H1 (cell line): Measurements from ENCODE around the gene CFAP107. TPM values are rescaled to one million over a fixed set of nuclear protein-coding genes. Genes with fewer than 3 reads are reported as not detected.

Source experiments
- CTCF ChIA-PET: fragments of 300-600 bp; sonication (Branson Sonifier 250); formaldehyde crosslinking; loops from one replicate; lab custom pipeline; 2021; ENCODE audit not compliant: partially characterized antibody; lab: Charles Lee
- POLR2A ChIA-PET: fragments of 300-600 bp; sonication (Branson Sonifier 250); formaldehyde crosslinking; loops from one replicate; lab custom pipeline; 2021; ENCODE audit warnings: inconsistent platforms; ENCODE audit not compliant: partially characterized antibody; lab: Charles Lee
- DNase-seq, 2 experiments: peaks; one replicate each; pipeline versions ENCODE4 v3.0.0 to v3.0.0-alpha.2; 2010 to 2022; ENCODE audit warnings: low spot score in 2 of 2, low read depth in 1 of 2, mixed read lengths in 1 of 2
- FAIRE-seq: peaks from 2 replicates; lab custom pipeline; 2011; peaks lifted over from hg19 to GRCh38; lab: Jason Lieb, UNC
- H2AFZ ChIP-seq: 2 replicates; pipeline ENCODE4 v1.8.1; 2012; ENCODE audit warnings: low read length, inconsistent platforms
- H2AK5ac ChIP-seq: 2 replicates; pipeline ENCODE4 v1.6.1; 2013; ENCODE audit warnings: low read depth, low read length
- H2BK120ac ChIP-seq: replicated peaks from 2 replicates; pipeline ENCODE3; 2013; ENCODE audit warnings: low read depth, low read length, inconsistent platforms
- H2BK12ac ChIP-seq: 2 replicates; pipeline ENCODE4 v1.6.1; 2013; ENCODE audit warnings: low read depth, low read length
- H2BK15ac ChIP-seq: 2 replicates; pipeline ENCODE4 v1.6.1; 2013; ENCODE audit warnings: low read length
- H2BK20ac ChIP-seq: 2 replicates; pipeline ENCODE4 v1.6.1; 2013; ENCODE audit warnings: low read length
- H2BK5ac ChIP-seq: 2 replicates; pipeline ENCODE4 v1.6.1; 2013; ENCODE audit warnings: low read depth, low read length
- H3K14ac ChIP-seq: 2 replicates; pipeline ENCODE4 v1.6.1; 2013; ENCODE audit warnings: inconsistent platforms; ENCODE audit not compliant: insufficient read length
- H3K18ac ChIP-seq: 2 replicates; pipeline ENCODE4 v1.6.1; 2013; ENCODE audit warnings: low read length; ENCODE audit errors: extremely low read depth
- H3K23ac ChIP-seq: 2 replicates; pipeline ENCODE4 v1.6.1; 2013; ENCODE audit warnings: inconsistent platforms; ENCODE audit not compliant: insufficient read length
- H3K23me2 ChIP-seq: 2 replicates; pipeline ENCODE4 v1.6.1; 2013; ENCODE audit warnings: low read depth, low read length
- H3K27ac ChIP-seq: 2 replicates; pipeline ENCODE4 v1.6.1; 2011; ENCODE audit warnings: low read depth, low read length, inconsistent platforms
- H3K27me3 ChIP-seq, 4 experiments: replicated peaks in 1 of 4; 1 replicate in 1 of 4; 2 replicates in 3 of 4; pipeline versions ENCODE4 v1.6.1 to v1.8.1; 2011 to 2013; ENCODE audit warnings: low read length in 3 of 4, mild to moderate bottlenecking in 3 of 4, inconsistent platforms in 2 of 4, mixed read lengths in 2 of 4, moderate library complexity in 1 of 4; ENCODE audit not compliant: control insufficient read depth in 3 of 4, insufficient read depth in 3 of 4; ENCODE audit errors: extremely low read depth in 1 of 4
- H3K36me3 ChIP-seq, 4 experiments: 2 replicates each; pipeline versions ENCODE4 v1.6.1 to v1.8.1; 2011 to 2013; ENCODE audit warnings: mild to moderate bottlenecking in 4 of 4, low read length in 3 of 4, moderate library complexity in 2 of 4, control low read depth in 1 of 4, inconsistent platforms in 1 of 4; ENCODE audit not compliant: insufficient read depth in 4 of 4, control insufficient read depth in 2 of 4
- H3K4ac ChIP-seq: replicated peaks from 2 replicates; pipeline ENCODE3; 2013; ENCODE audit warnings: low read length, low read depth, mixed read lengths, inconsistent platforms; ENCODE audit not compliant: insufficient read length
- H3K4me1 ChIP-seq, 4 experiments: replicated peaks in 1 of 4; 1 replicate in 1 of 4; 2 replicates in 3 of 4; pipeline versions ENCODE4 v1.6.1 to v1.8.1; 2011 to 2013; ENCODE audit warnings: low read length in 3 of 4, inconsistent platforms in 2 of 4, mixed read lengths in 1 of 4; ENCODE audit not compliant: insufficient read depth in 4 of 4, control insufficient read depth in 3 of 4
- H3K4me2 ChIP-seq, 2 experiments: 2 replicates each; pipeline versions ENCODE4 v1.6.1 to v1.8.1; 2011 to 2013; ENCODE audit warnings: low read depth in 2 of 2, low read length in 2 of 2, control low read depth in 1 of 2, inconsistent platforms in 1 of 2, mild to moderate bottlenecking in 1 of 2; ENCODE audit not compliant: insufficient read depth in 1 of 2
- H3K4me3 ChIP-seq, 4 experiments: fragments of 200-600, 300-600 bp in 1 of 4; sonication (generic), shearing (Covaris generic), sonication (Bioruptor Twin) in 1 of 4; 2 replicates each; pipeline versions ENCODE4 v1.5.1 to v1.8.1; 2011 to 2016; ENCODE audit warnings: low read length in 4 of 4, low read depth in 3 of 4, control low read depth in 2 of 4, inconsistent platforms in 2 of 4, mild to moderate bottlenecking in 2 of 4, mixed read lengths in 1 of 4, moderate library complexity in 1 of 4; ENCODE audit not compliant: insufficient read depth in 2 of 4; ENCODE audit errors: extremely low read depth in 1 of 4
- H3K56ac ChIP-seq: replicated peaks from 2 replicates; pipeline ENCODE3; 2013; ENCODE audit warnings: low read depth, mild to moderate bottlenecking, mixed read lengths, low read length, inconsistent platforms; ENCODE audit not compliant: insufficient read length
- H3K79me1 ChIP-seq: 2 replicates; pipeline ENCODE4 v1.6.1; 2013; ENCODE audit warnings: low read depth, low read length, control low read depth
- H3K79me2 ChIP-seq, 2 experiments: 2 replicates each; pipeline versions ENCODE4 v1.6.1 to v1.8.1; 2012 to 2013; ENCODE audit warnings: low read length in 2 of 2, mild to moderate bottlenecking in 2 of 2, inconsistent platforms in 1 of 2; ENCODE audit not compliant: insufficient read depth in 2 of 2, control insufficient read depth in 1 of 2
- H3K9ac ChIP-seq, 4 experiments: replicated peaks in 1 of 4; 1 replicate in 1 of 4; 2 replicates in 3 of 4; pipeline versions ENCODE4 v1.6.1 to v1.8.1; 2011 to 2013; ENCODE audit warnings: low read depth in 3 of 4, low read length in 3 of 4, control low read depth in 2 of 4, mild to moderate bottlenecking in 2 of 4, moderate library complexity in 2 of 4, inconsistent platforms in 1 of 4; ENCODE audit errors: extremely low read depth in 1 of 4
- H3K9me3 ChIP-seq, 2 experiments: 2 replicates each; pipeline versions ENCODE4 v1.6.1 to v1.8.1; 2012 to 2013; ENCODE audit warnings: mild to moderate bottlenecking in 2 of 2, moderate library complexity in 2 of 2, control low read depth in 1 of 2, inconsistent platforms in 1 of 2, low read depth in 1 of 2, low read length in 1 of 2, mixed read lengths in 1 of 2; ENCODE audit not compliant: insufficient read depth in 2 of 2
- H4K20me1 ChIP-seq, 2 experiments: replicated peaks in 1 of 2; 2 replicates each; pipeline versions ENCODE3 to v1.8.1; 2011 to 2013; ENCODE audit warnings: inconsistent platforms in 2 of 2, low read length in 2 of 2, mild to moderate bottlenecking in 1 of 2; ENCODE audit not compliant: insufficient read depth in 2 of 2, control insufficient read depth in 1 of 2
- H4K5ac ChIP-seq: 2 replicates; pipeline ENCODE4 v1.6.1; 2013; ENCODE audit warnings: low read length, low read depth, mixed read lengths, inconsistent platforms; ENCODE audit not compliant: insufficient read length
- H4K8ac ChIP-seq: 2 replicates; pipeline ENCODE4 v1.8.0; 2013; ENCODE audit warnings: mild to moderate bottlenecking, moderate library complexity, low read length, inconsistent platforms; ENCODE audit not compliant: insufficient read depth; ENCODE audit errors: extremely low read depth
- H4K91ac ChIP-seq: replicated peaks from 2 replicates; pipeline ENCODE3; 2013; ENCODE audit warnings: low read length, mixed read lengths, inconsistent platforms; ENCODE audit not compliant: insufficient read length
- ASH2L ChIP-seq: fragments of 200-600, 300-600 bp; sonication (generic); IDR thresholded peaks from one replicate; pipeline ENCODE4 v1.7.1; 2017; ENCODE audit warnings: low read length
- BCL11A ChIP-seq, 2 experiments: IDR thresholded peaks; one replicate each; pipeline ENCODE4 v1.6.1; 2011; ENCODE audit warnings: low read depth in 2 of 2, low read length in 2 of 2, mild to moderate bottlenecking in 2 of 2
- CHD1 ChIP-seq: IDR thresholded peaks from 2 replicates; pipeline ENCODE4 v1.6.1; 2012; ENCODE audit warnings: low read depth, low read length, improper control_type of control experiment
- CHD2 ChIP-seq: IDR thresholded peaks from 2 replicates; pipeline ENCODE4 v1.6.1; 2012; ENCODE audit warnings: low read length, improper control_type of control experiment
- CTBP2 ChIP-seq: IDR thresholded peaks from 2 replicates; pipeline ENCODE4 v1.7.0; 2011; ENCODE audit warnings: borderline replicate concordance, mild to moderate bottlenecking, moderate library complexity, mixed read lengths, low read length; ENCODE audit not compliant: insufficient read depth, insufficient read length
- EP300 ChIP-seq, 2 experiments: IDR thresholded peaks; 1 replicate in 1 of 2; 2 replicates in 1 of 2; pipeline ENCODE4 v1.6.1; 2011 to 2012; ENCODE audit warnings: low read depth in 2 of 2, low read length in 2 of 2, mild to moderate bottlenecking in 2 of 2, borderline replicate concordance in 1 of 2, inconsistent platforms in 1 of 2, moderate library complexity in 1 of 2
- HDAC2 ChIP-seq, 2 experiments: fragments of 300-600 bp in 1 of 2; sonication (generic) in 1 of 2; IDR thresholded peaks; 2 replicates each; pipeline ENCODE4 v1.6.1; 2011 to 2012; ENCODE audit warnings: low read depth in 2 of 2, low read length in 2 of 2, mild to moderate bottlenecking in 2 of 2, moderate library complexity in 2 of 2, borderline replicate concordance in 1 of 2, inconsistent platforms in 1 of 2
- RNF2 ChIP-seq: fragments of 200-900, 300-1000 bp; sonication (generic); IDR thresholded peaks from 2 replicates; pipeline ENCODE4 v1.7.1; 2016; ENCODE audit warnings: borderline replicate concordance, low read depth, mild to moderate bottlenecking, antibody characterized with exemption, low read length; ENCODE audit not compliant: poor library complexity, severe bottlenecking; ENCODE audit errors: missing control alignments
- YY1 ChIP-seq: IDR thresholded peaks from 2 replicates; pipeline ENCODE4 v1.6.1; 2011; ENCODE audit warnings: low read depth, mild to moderate bottlenecking, low read length
- WGBS, 2 experiments: shearing (Covaris generic) in 1 of 2; methylation state at CpG; one replicate each; pipeline versions ENCODE4 v1.1.6 to v1.1.7; 2013 to 2015; ENCODE audit warnings: low lambda C conversion rate in 2 of 2, mixed read lengths in 2 of 2, inconsistent platforms in 1 of 2, low coverage in 1 of 2, missing lambda C conversion rate in 1 of 2; ENCODE audit not compliant: insufficient replicate concordance in 2 of 2, insufficient coverage in 1 of 2, insufficient read length in 1 of 2; ENCODE audit errors: extremely low coverage in 1 of 2, missing lambda C conversion rate in 1 of 2; 5-methylcytosine and 5-hydroxymethylcytosine counted together
- polyA plus RNA-seq, 7 experiments: library from polyadenylated mRNA; depleted of rRNA in 3 of 7; stranded (reverse) in 5 of 7; unstranded in 2 of 7; fragments of >200 nt in 5 of 7; fragments of 200-250 nt in 2 of 7; gene quantifications; 1 replicate in 5 of 7; 2 replicates in 1 of 7; 4 replicates in 1 of 7; pipeline versions ENCODE4 v1.2.1 to v1.2.3, GENCODE V29; 2011 to 2013; ENCODE audit warnings: missing spikeins in 2 of 7, mixed read lengths in 2 of 7
- total RNA-seq: library from RNA; stranded (reverse); fragmentation: NEBNext Ultra II Directional; extraction: Animal tissue kit (Norgen Biotek cat#: 25700); gene quantifications from 2 replicates; pipeline ENCODE4 v1.2.1, GENCODE V29; 2021
- TF ChIP-seq, protein P1 (sequence below): IDR thresholded peaks from 2 replicates; pipeline ENCODE4 v1.6.1; 2012; ENCODE audit warnings: inconsistent platforms
- TF ChIP-seq, protein P2 (sequence below): IDR thresholded peaks from 2 replicates; pipeline ENCODE4 v1.6.1; 2011; ENCODE audit warnings: low read length, improper control_type of control experiment

CFAP107 gene
- total and polyA plus RNA-seq, 2 of the 8 experiments (the other 6 are each of a cell fraction or from before 2014, with no cell fraction given): 0.23 TPM; not detected in 1

GRCh38 chr1:12712076-12712475 lies 33.9 kb upstream of the CFAP107 start:
- Histone ChIP-seq H3K14ac (no peak overlapping the region), H4K91ac (no peak overlapping the region), H3K27ac (no peak overlapping the region), H4K8ac (no peak overlapping the region), H3K23ac (no peak overlapping the region), H4K20me1 (no peaks in the 10 kb centered on the region), H3K79me2 (no peaks in the 10 kb centered on the region), H3K18ac (no peak overlapping the region), H2AK5ac (no peak overlapping the region), H2BK20ac (no peak overlapping the region; the same call in 1 of the 2 replicates), H2BK12ac (no peak overlapping the region), H3K9ac (no peak overlapping the region), H3K4me1 (peaks cover 9 to 28% (median 20%) of the 10 kb centered on the region in 4 experiments), H2AFZ (no peak overlapping the region), H3K4me2 (no peak overlapping the region), H3K23me2 (0 out of 2 replicates have a peak, but pooled peaks cover 3% of the 10 kb centered on the region), H2BK5ac (peak overlapping the region; percentile 89; the same call in 1 of the 2 replicates), H2BK15ac (no peak overlapping the region), H3K56ac (no peak overlapping the region), H4K5ac (no peak overlapping the region), H3K36me3 (no peaks in the 10 kb centered on the region), H3K27me3 (no peaks in the 10 kb centered on the region), H3K4ac (no peak overlapping the region), H2BK120ac (no peak overlapping the region), H3K4me3 (no peak overlapping the region), H3K9me3 (no peaks in the 10 kb centered on the region), H3K79me1 (no peaks in the 10 kb centered on the region)
- DNase-seq (no peak), FAIRE-seq (no peak)
- ChIA-PET POLR2A (interaction anchor here (1.3 kb wide), 1 partner anchor 10 kb away, joined by 3 read pairs; no protein-coding TSS in a partner anchor), CTCF (interaction anchor here (1.7 kb wide), 1 partner anchor 10 kb away, joined by 3 read pairs; no protein-coding TSS in a partner anchor)
- WGBS, 2 experiments: 80 to 100% methylated on average over 1 of the region's 1 CpG
- TF ChIP-seq, protein P1, sequence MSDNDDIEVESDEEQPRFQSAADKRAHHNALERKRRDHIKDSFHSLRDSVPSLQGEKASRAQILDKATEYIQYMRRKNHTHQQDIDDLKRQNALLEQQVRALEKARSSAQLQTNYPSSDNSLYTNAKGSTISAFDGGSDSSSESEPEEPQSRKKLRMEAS: no peak
- TF ChIP-seq BCL11A (IDR thresholded peaks at IDR 0.05; ENCODE audit: low read depth in 2 of 2, low read length in 2 of 2) (no peak), CTBP2 (no peak), RNF2 (no peak), CHD1 (no peak), EP300 (IDR thresholded peaks at IDR 0.05; ENCODE audit: borderline replicate concordance in 1 of 2, low read depth in 2 of 2, low read length in 2 of 2) (no peak), HDAC2 (IDR thresholded peaks at IDR 0.05; ENCODE audit: borderline replicate concordance in 1 of 2, low read depth in 2 of 2, low read length in 2 of 2) (no peak), CHD2 (no peak), YY1 (no peak), ASH2L (no peak)
- TF ChIP-seq, protein P2, sequence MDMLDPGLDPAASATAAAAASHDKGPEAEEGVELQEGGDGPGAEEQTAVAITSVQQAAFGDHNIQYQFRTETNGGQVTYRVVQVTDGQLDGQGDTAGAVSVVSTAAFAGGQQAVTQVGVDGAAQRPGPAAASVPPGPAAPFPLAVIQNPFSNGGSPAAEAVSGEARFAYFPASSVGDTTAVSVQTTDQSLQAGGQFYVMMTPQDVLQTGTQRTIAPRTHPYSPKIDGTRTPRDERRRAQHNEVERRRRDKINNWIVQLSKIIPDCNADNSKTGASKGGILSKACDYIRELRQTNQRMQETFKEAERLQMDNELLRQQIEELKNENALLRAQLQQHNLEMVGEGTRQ: no peak
